Lower leg skin (tissue), 4 donors: ENCODE data around the gene MAP3K13. TPM values are rescaled to one million over a fixed set of nuclear protein-coding genes. Genes with fewer than 3 reads are reported as not detected.

ENCODE experiments used
- DNase-seq, 2 donors: peaks; one replicate each; pipeline ENCODE4 v3.0.0-alpha.2; 2019; ENCODE audit warnings: low spot score in 2 of 2
- H3K4me3 ChIP-seq: fragments of 200-600 bp; sonication (generic); 2 replicates; pipeline ENCODE4 v1.5.1; 2017; ENCODE audit warnings: mild to moderate bottlenecking, low read depth; ENCODE audit not compliant: poor library complexity, severe bottlenecking
- CTCF ChIP-seq, 3 donors: fragments of 450-650 bp; IDR thresholded peaks; one replicate each; pipeline ENCODE4 v1.5.1; 2016; ENCODE audit warnings: antibody characterized with exemption in 3 of 3, mild to moderate bottlenecking in 3 of 3, moderate library complexity in 2 of 3
- POLR2A ChIP-seq, 2 donors: fragments of 450-650 bp; IDR thresholded peaks; one replicate each; pipeline ENCODE4 v1.6.1; 2016 to 2017; ENCODE audit warnings: antibody characterized with exemption in 2 of 2, mild to moderate bottlenecking in 1 of 2, moderate library complexity in 1 of 2
- WGBS, 2 donors: methylation state at CpG; one replicate each; pipeline ENCODE4 v1.1.5; 2018; 5-methylcytosine and 5-hydroxymethylcytosine counted together
- intact Hi-C: fragments of 100-400 bp; cut with DNase I; formaldehyde crosslinking; loops from one replicate; pipeline ENCODE4 v1.15.0; 2023; ENCODE audit warnings: low total_unique reads
- total RNA-seq, 4 donors: library from RNA; depleted of rRNA; stranded (reverse); fragments of >200 nt; gene quantifications; one replicate each; pipeline ENCODE4 v1.1.0, GENCODE V29; 2016

The MAP3K13 gene
- total RNA-seq, 4 donors from 2014 or later = 14.3 to 19.2 (median 17.1) TPM

GRCh38 chr3:185397676-185398075 lies 34.7 kb downstream of the MAP3K13 start:
- no peak for DNase-seq
- no peak for TF ChIP-seq POLR2A (IDR thresholded peaks at IDR 0.05)
- TF ChIP-seq CTCF (IDR thresholded peaks at IDR 0.05) = no peak
- intact Hi-C loops = no loop called here
- 43 to 53% methylated on average over 6 of the region's 6 CpGs for WGBS, 2 donors
- no peak overlapping the region for H3K4me3 ChIP-seq

- WGBS, 2 donors = 81 to 85% methylated on average over 16 of the region's 16 CpGs
- DNase-seq = no peak
- TF ChIP-seq CTCF (IDR thresholded peaks at IDR 0.05) (no peak), POLR2A (IDR thresholded peaks at IDR 0.05) (no peak)
- intact Hi-C loops = no loop called here
- H3K4me3 ChIP-seq = no peak overlapping the region
Observed at GRCh38 chr3:185399737-185400667, 37.1 kb downstream of the MAP3K13 start.

- intact Hi-C loops = no loop called here
- no peak for DNase-seq
- TF ChIP-seq CTCF (IDR thresholded peaks at IDR 0.05) (no peak), POLR2A (IDR thresholded peaks at IDR 0.05) (no peak)
- WGBS, 2 donors = 60% methylated on average over 1 of the region's 1 CpG
- no peak overlapping the region for H3K4me3 ChIP-seq
Observed at GRCh38 chr3:185400866-185401265, 37.9 kb downstream of the MAP3K13 start.

- no peak overlapping the region for H3K4me3 ChIP-seq
- TF ChIP-seq POLR2A (IDR thresholded peaks at IDR 0.05) (no peak), CTCF (IDR thresholded peaks at IDR 0.05) (no peak)
- no peak for DNase-seq
- intact Hi-C loops = no loop called here
- 43 to 53% methylated on average over 7 of the region's 7 CpGs for WGBS, 2 donors
Observed at GRCh38 chr3:185401319-185401955, 38.5 kb downstream of the MAP3K13 start.

- WGBS, 2 donors = 44% methylated on average over 5 of the region's 5 CpGs
- H3K4me3 ChIP-seq = no peak overlapping the region
- intact Hi-C loops = no loop called here
- TF ChIP-seq CTCF (IDR thresholded peaks at IDR 0.05) (no peak), POLR2A (IDR thresholded peaks at IDR 0.05) (no peak)
- DNase-seq = no peak
Observed at GRCh38 chr3:185402561-185402960, 39.6 kb downstream of the MAP3K13 start.
